ENCODE data around the gene SLC39A12. TPM values are rescaled to one million over a fixed set of nuclear protein-coding genes. Genes with fewer than 3 reads are reported as not detected.

SLC39A12 gene
- total and polyA plus RNA-seq, 2 experiments from 2014 or later, result not detected

DNA sequence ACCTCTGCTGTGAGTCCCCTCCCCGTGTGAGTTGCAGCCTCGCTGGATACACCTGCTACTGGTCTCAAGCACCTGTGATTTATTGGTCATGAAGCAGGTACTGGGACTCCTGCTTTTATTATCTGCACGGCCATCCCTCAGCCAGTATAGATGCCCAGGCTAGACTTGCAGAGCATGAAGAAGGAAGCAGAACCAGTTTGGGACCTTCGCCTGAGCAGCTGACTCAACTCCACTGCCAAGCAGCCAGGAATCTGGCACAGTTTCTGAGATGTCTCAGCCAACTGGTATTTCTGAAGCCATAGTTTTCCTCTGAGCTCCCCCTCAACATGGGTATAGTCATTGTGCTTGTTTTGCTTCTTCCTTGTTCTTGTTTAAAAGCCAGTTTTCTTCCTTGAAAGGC, 28.0 kb upstream of the SLC39A12 start:
- Mint-ChIP-seq H3K4me3 (no peak overlapping the region), H3K27ac (no peak overlapping the region)
- no peak for ATAC-seq

More for the DNA sequence above, 28.0 kb upstream of the SLC39A12 start:
- H3K27me3 ChIP-seq (ENCODE audit: insufficient read depth), result no peaks in the 10 kb centered on the region
- H3K9me3 Mint-ChIP-seq, result no peaks in the 10 kb centered on the region; the same call in 2 of the 3 replicates
- 0 out of 2 replicates have a peak, but pooled peaks cover 4% of the 10 kb centered on the region for H3K4me1 ChIP-seq (ENCODE audit: insufficient read depth)
- no peaks in the 10 kb centered on the region for H3F3A ChIP-seq (replicated peaks; ENCODE audit: low read depth)
- no peaks in the 10 kb centered on the region for H3K36me3 Mint-ChIP-seq (ENCODE audit: low read depth)
- H3K27ac ChIP-seq (ENCODE audit: low read depth), result no peak overlapping the region
- peaks cover 9% of the 10 kb centered on the region for H3K9me2 ChIP-seq (ENCODE audit: insufficient read depth)
- no peaks in the 10 kb centered on the region for H3K79me2 ChIP-seq (replicated peaks; ENCODE audit: insufficient read depth)
- no peak for DNase-seq (ENCODE audit: low spot score)
- no peaks in the 10 kb centered on the region for H4K20me1 ChIP-seq (replicated peaks; ENCODE audit: insufficient read depth)
- no peak overlapping the region for H3K4me3 ChIP-seq
- H3K27me3 Mint-ChIP-seq (ENCODE audit: insufficient read depth, low read depth, poor library complexity), result no peaks in the 10 kb centered on the region
- TF ChIP-seq, protein P1, sequence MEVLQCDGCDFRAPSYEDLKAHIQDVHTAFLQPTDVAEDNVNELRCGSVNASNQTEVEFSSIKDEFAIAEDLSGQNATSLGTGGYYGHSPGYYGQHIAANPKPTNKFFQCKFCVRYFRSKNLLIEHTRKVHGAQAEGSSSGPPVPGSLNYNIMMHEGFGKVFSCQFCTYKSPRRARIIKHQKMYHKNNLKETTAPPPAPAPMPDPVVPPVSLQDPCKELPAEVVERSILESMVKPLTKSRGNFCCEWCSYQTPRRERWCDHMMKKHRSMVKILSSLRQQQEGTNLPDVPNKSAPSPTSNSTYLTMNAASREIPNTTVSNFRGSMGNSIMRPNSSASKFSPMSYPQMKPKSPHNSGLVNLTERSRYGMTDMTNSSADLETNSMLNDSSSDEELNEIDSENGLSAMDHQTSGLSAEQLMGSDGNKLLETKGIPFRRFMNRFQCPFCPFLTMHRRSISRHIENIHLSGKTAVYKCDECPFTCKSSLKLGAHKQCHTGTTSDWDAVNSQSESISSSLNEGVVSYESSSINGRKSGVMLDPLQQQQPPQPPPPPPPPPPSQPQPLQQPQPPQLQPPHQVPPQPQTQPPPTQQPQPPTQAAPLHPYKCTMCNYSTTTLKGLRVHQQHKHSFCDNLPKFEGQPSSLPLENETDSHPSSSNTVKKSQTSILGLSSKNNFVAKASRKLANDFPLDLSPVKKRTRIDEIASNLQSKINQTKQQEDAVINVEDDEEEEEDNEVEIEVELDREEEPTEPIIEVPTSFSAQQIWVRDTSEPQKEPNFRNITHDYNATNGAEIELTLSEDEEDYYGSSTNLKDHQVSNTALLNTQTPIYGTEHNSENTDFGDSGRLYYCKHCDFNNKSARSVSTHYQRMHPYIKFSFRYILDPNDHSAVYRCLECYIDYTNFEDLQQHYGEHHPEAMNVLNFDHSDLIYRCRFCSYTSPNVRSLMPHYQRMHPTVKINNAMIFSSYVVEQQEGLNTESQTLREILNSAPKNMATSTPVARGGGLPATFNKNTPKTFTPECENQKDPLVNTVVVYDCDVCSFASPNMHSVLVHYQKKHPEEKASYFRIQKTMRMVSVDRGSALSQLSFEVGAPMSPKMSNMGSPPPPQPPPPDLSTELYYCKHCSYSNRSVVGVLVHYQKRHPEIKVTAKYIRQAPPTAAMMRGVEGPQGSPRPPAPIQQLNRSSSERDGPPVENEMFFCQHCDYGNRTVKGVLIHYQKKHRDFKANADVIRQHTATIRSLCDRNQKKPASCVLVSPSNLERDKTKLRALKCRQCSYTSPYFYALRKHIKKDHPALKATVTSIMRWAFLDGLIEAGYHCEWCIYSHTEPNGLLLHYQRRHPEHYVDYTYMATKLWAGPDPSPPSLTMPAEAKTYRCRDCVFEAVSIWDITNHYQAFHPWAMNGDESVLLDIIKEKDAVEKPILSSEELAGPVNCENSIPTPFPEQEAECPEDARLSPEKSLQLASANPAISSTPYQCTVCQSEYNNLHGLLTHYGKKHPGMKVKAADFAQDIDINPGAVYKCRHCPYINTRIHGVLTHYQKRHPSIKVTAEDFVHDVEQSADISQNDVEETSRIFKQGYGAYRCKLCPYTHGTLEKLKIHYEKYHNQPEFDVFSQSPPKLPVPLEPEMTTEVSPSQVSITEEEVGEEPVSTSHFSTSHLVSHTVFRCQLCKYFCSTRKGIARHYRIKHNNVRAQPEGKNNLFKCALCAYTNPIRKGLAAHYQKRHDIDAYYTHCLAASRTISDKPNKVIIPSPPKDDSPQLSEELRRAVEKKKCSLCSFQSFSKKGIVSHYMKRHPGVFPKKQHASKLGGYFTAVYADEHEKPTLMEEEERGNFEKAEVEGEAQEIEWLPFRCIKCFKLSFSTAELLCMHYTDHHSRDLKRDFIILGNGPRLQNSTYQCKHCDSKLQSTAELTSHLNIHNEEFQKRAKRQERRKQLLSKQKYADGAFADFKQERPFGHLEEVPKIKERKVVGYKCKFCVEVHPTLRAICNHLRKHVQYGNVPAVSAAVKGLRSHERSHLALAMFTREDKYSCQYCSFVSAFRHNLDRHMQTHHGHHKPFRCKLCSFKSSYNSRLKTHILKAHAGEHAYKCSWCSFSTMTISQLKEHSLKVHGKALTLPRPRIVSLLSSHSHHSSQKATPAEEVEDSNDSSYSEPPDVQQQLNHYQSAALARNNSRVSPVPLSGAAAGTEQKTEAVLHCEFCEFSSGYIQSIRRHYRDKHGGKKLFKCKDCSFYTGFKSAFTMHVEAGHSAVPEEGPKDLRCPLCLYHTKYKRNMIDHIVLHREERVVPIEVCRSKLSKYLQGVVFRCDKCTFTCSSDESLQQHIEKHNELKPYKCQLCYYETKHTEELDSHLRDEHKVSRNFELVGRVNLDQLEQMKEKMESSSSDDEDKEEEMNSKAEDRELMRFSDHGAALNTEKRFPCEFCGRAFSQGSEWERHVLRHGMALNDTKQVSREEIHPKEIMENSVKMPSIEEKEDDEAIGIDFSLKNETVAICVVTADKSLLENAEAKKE (CRISPR knock-in tag; IDR thresholded peaks at IDR 0.05), result no peak
- no peak for TF ChIP-seq ZNF114 (CRISPR knock-in tag; IDR thresholded peaks at IDR 0.05)
- TF ChIP-seq, protein P2, sequence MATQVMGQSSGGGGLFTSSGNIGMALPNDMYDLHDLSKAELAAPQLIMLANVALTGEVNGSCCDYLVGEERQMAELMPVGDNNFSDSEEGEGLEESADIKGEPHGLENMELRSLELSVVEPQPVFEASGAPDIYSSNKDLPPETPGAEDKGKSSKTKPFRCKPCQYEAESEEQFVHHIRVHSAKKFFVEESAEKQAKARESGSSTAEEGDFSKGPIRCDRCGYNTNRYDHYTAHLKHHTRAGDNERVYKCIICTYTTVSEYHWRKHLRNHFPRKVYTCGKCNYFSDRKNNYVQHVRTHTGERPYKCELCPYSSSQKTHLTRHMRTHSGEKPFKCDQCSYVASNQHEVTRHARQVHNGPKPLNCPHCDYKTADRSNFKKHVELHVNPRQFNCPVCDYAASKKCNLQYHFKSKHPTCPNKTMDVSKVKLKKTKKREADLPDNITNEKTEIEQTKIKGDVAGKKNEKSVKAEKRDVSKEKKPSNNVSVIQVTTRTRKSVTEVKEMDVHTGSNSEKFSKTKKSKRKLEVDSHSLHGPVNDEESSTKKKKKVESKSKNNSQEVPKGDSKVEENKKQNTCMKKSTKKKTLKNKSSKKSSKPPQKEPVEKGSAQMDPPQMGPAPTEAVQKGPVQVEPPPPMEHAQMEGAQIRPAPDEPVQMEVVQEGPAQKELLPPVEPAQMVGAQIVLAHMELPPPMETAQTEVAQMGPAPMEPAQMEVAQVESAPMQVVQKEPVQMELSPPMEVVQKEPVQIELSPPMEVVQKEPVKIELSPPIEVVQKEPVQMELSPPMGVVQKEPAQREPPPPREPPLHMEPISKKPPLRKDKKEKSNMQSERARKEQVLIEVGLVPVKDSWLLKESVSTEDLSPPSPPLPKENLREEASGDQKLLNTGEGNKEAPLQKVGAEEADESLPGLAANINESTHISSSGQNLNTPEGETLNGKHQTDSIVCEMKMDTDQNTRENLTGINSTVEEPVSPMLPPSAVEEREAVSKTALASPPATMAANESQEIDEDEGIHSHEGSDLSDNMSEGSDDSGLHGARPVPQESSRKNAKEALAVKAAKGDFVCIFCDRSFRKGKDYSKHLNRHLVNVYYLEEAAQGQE (IDR thresholded peaks at IDR 0.05; ENCODE audit: unreplicated experiment), result no peak
- TF ChIP-seq, protein P3, sequence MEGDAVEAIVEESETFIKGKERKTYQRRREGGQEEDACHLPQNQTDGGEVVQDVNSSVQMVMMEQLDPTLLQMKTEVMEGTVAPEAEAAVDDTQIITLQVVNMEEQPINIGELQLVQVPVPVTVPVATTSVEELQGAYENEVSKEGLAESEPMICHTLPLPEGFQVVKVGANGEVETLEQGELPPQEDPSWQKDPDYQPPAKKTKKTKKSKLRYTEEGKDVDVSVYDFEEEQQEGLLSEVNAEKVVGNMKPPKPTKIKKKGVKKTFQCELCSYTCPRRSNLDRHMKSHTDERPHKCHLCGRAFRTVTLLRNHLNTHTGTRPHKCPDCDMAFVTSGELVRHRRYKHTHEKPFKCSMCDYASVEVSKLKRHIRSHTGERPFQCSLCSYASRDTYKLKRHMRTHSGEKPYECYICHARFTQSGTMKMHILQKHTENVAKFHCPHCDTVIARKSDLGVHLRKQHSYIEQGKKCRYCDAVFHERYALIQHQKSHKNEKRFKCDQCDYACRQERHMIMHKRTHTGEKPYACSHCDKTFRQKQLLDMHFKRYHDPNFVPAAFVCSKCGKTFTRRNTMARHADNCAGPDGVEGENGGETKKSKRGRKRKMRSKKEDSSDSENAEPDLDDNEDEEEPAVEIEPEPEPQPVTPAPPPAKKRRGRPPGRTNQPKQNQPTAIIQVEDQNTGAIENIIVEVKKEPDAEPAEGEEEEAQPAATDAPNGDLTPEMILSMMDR (conservative IDR thresholded peaks at IDR 0.05; ENCODE audit: low read depth in 2 of 2), result no peak
- H2AFZ ChIP-seq, result 0 out of 2 replicates have a peak overlapping the region, but pooled peaks have one; percentile 23
- no peaks in the 10 kb centered on the region for H3K36me3 ChIP-seq (ENCODE audit: insufficient read depth)
- H3K4me2 ChIP-seq, result no peak overlapping the region
- H3K4me1 Mint-ChIP-seq, result peaks cover 9% of the 10 kb centered on the region; the same call in 2 of the 3 replicates
